Amygdala (tissue), 56 donors: Measurements from ENCODE around the gene LHPP.
"Not testable (repeated sequence)": the region's sequence is repeated elsewhere in the genome, so short reads cannot be mapped to it uniquely, and the experiment has no call there.

Experiments used
- DNase-seq, 56 donors: peaks; one replicate each; lab custom pipeline; 2025; lab: John Stamatoyannopoulos, UW

LHPP gene

DNA sequence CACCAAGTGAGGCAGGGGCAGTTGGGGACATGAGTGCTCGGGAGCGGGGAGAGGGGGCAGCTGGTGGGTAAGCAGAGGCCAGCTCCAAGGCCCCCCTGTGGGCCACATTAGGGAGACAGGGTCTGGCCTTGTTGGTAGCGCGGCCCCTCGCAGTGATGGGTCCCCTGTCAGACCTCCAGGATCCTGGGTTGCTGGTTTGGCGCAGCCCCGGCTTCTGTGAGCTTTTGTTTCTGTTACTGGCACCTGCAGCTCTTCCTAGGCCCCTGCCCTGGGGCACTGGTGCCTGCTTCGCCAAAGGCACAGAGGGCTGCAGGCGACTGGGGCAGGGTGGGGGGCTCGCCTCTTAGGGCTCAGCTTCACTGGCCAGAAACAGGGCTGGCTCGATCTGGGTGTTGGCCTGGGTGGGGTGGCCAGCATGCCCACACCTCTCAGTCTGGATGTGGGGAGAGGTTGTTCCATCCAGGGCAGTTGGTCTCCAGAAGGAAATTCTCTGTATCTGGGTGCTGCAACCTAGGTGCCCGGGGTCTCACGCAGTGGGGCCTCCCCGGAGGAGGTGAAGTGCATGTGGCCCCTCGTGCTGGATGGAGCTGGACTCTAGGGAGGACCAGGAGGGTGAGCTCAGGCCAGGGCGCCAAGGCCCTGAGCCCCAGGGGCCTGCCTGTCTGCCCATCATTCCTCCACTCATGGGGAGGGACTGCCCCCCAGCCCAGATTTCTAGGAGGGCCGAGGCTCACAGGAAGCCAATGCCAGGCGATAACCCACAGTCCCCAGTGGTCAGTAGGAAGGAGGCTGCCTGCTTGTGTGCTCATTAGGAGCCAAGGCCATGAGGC, 138.6 kb downstream of the LHPP start:
- DNase-seq, result no peak

DNA sequence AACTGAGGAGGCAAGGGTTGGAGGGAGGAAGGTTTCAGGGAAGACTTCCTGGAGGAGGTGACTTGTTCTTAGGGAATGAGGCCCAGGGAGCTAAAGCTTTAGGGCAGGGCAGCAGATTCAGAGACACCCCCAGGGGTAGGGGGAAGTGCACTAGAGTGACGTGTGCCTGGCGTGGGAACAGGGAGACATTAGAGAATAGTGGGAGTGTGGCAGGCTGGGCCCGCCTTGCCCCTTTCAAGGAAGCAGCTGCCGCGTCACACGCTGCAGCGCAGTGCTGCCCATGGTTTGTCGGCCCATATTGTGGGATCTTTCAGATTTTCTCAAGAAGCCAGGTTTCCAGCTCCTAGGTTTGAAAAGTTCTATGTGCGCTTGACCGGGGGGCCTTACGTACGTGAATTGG, 139.4 kb downstream of the LHPP start:
- no peak for DNase-seq

- DNase-seq, result no peak
These were observed 140.0 kb downstream of the LHPP start for GRCh38 chr10:124601431-124602120.

- DNase-seq, result no peak
These were observed 140.5 kb downstream of the LHPP start for GRCh38 chr10:124602121-124602561.

GRCh38 chr10:124602646-124603365, 141.2 kb downstream of the LHPP start:
- DNase-seq, result no peak

GRCh38 chr10:124603376-124604213, 142.0 kb downstream of the LHPP start:
- DNase-seq, result no peak

- DNase-seq, result peak in 29 of 56 donors; percentile 50 to 82 (median 68)
These were observed 142.8 kb downstream of the LHPP start for GRCh38 chr10:124604214-124605000.

DNA sequence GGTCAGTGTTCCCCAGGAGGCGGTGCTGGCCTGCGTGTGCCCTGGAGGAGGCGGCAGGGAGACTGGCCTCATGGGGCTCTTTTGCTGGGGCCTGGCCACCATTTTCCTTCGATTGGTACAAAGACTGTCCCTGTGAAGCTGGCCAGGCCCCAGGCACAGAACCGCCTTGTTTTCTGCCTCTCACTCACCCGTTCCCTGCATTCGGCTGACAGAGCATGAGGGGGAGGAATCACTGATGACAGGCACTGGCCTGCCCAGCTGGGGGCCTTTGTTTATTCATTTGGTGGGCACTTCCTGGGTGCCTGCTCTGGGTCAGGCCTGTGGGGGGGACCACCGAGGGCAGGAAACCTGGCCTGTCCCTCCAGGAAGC, 143.4 kb downstream of the LHPP start:
- peak in 52 of 56 donors; percentile 40 to 91 (median 75) for DNase-seq

DNA sequence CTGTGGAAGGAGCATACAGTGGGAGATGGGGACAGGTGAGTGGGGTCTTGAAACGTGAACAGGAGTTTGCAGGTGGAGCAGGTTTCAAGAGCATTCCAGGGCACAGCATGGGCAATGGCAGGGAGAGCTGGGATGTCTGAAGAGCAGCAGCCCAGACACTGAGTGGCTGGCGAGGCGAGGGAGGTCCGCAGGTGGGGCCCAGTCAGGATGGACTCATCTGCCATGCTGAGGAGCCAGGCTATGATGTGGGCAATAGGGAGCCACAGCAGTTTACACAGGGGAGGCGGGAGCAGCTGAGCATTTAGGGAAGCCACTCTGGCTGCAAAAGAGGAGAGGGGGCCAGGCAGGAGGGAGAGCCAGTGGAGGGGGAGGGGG, 143.8 kb downstream of the LHPP start:
- no peak for DNase-seq

DNA sequence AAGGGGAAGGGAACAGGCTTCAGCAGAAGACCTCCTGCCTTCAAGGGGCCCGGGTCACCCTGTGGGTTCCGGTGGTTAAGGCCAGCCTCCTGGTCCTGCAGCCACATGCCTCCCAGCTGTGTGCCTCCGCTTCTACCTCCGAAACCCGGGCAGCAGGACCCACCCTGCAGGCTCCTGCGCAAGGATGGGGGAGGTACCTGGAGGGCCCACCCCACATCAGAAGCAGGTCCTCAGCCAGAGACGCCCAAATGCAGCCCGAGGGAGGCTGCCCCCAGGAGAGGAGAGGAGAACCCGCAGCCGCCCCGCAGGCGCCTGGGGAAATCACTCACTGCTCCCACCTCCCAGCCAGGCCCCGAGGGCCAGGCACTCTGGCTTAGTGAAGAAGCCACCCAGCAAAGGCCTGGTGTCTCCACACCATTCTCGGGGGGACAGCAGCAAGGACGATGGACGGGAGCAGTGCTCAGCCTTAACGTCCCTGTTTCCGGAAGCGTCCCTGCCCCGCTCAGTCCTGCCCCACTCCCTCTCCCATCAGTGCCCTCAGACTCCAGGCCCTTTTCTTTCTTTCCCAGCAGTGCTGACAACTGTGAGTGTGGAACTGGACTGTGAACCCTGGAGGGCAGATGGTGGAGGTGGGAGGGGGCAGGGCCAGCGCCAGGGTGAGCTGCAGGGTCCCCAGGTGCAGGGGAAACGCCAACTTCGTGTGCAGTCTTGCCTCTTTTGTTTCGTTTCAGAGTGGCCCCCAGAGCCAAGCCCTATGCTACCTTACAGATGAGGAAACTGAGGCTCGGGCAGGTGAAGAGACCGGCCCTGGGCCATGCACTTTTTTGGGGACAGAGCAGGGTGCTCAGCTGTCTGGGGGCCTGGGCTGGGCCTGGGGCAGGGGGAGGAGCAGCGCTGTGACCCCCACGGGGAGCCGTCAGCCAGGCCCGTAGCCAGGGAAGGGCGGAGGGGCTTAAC, 144.5 kb downstream of the LHPP start:
- peak in 1 of 56 donors; percentile 35 for DNase-seq

- DNase-seq, result no peak
These were observed 145.2 kb downstream of the LHPP start for GRCh38 chr10:124606822-124607221.

GRCh38 chr10:124607693-124608092, 146.1 kb downstream of the LHPP start:
- DNase-seq, result no peak

DNA sequence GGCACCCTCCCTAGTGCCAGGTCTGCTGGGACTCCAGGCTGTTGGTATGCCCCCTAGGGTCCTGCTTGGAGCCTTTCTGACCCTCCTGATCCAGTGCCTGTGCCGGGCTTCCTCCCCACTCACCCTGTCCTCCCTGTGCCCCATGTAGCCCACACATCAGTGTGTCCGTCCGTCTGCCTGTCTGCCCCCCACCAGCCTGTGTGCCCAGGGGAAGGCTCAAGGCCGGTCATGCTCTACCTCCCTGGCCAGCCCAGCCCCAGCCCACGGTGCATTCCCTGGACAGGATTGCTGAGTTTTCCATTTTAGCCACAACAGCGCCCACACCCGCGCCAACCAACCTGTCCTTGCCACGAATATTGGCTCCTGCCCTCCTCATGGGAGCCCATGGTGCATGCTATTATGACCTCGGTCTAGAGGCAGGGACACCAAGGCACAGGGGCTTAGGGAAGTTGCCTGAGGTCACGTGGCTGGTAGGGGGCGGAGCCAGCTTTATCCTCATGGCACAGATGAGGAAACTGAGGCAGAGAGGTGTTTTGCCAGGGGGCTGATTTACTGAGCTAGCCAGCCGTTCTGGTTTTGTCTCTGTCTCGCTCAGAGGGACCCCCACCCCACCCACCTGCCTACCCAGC, 146.6 kb downstream of the LHPP start:
- no peak for DNase-seq

- no peak for DNase-seq
These were observed 148.1 kb downstream of the LHPP start for GRCh38 chr10:124609698-124610097.

GRCh38 chr10:124610186-124610585, 148.6 kb downstream of the LHPP start:
- DNase-seq, result peak in 2 of 56 donors; percentile 28

- not testable (repeated sequence) for DNase-seq
These were observed 149.2 kb downstream of the LHPP start for GRCh38 chr10:124610851-124611250.

- DNase-seq, result peak in 1 of 56 donors; percentile 33
These were observed 150.1 kb downstream of the LHPP start for GRCh38 chr10:124611738-124612137.
